ENCODE measurements around the gene TBPL1. TPM values are rescaled to one million over a fixed set of nuclear protein-coding genes. Genes with fewer than 3 reads are reported as not detected.

TBPL1 gene
- polyA plus RNA-seq, 2 of the 4 experiments (the other 2 are of a cell fraction) = 22.4 to 41.1 TPM

GRCh38 chr6:133917781-133918180 lies 35.2 kb upstream of the TBPL1 start:
- ATAC-seq (no peak), FAIRE-seq (no peak), DNase-seq (ENCODE audit: low read depth in 1 of 2, low spot score in 1 of 2) (no peak)
- POLR2A ChIA-PET = interaction anchor here (1.8 kb wide), 1 partner anchor 348 kb away, joined by 12 read pairs; no protein-coding TSS in a partner anchor
- WGBS (ENCODE audit: missing lambda C conversion rate) = 87% methylated on average over 4 of the region's 4 CpGs
- Histone ChIP-seq H3K4me1 (peaks cover 23% of the 10 kb centered on the region), H3K27ac (peak overlapping the region; percentile 79 to 88), H3K4me3 (no peak overlapping the region), H3K4me2 (no peak overlapping the region), H3K9me3 (peaks cover 10% of the 10 kb centered on the region; the same call in 1 of the 3 replicates)
- CTCF ChIA-PET = interaction anchor here (1.0 to 5.3 kb wide), 12 partner anchors 174 to 1095 kb away, joined by 3 to 82 read pairs (median 6); no protein-coding TSS in a partner anchor
- TF ChIP-seq BCL3 (IDR thresholded peaks at IDR 0.05) = no peak
- TF ChIP-seq RAD21 (conservative IDR thresholded peaks at IDR 0.05 in 1 of 2, IDR thresholded peaks at IDR 0.05 in 1 of 2) = no peak
- TF ChIP-seq EP300 (IDR thresholded peaks at IDR 0.05) = no peak
- TF ChIP-seq KDM5A (IDR thresholded peaks at IDR 0.05) = no peak
- no peak for TF ChIP-seq RARB (CRISPR knock-in tag; IDR thresholded peaks at IDR 0.05)
- no peak for TF ChIP-seq REST (IDR thresholded peaks at IDR 0.05)
- no peak for TF ChIP-seq HDAC2 (IDR thresholded peaks at IDR 0.05)
- TF ChIP-seq CHD4 (IDR thresholded peaks at IDR 0.05; ENCODE audit: borderline replicate concordance) = no peak
- TF ChIP-seq KDM1A (IDR thresholded peaks at IDR 0.05; ENCODE audit: low read depth) = no peak
- TF ChIP-seq ZC3H11A (IDR thresholded peaks at IDR 0.05) = no peak
- no peak for TF ChIP-seq MAX (IDR thresholded peaks at IDR 0.05)
- no peak for TF ChIP-seq EHF (CRISPR knock-in tag; IDR thresholded peaks at IDR 0.05)
- TF ChIP-seq CBX8 (IDR thresholded peaks at IDR 0.05) = no peak

GRCh38 chr6:133918208-133918930 lies 34.7 kb upstream of the TBPL1 start:
- DNase-seq (ENCODE audit: low read depth in 1 of 2, low spot score in 1 of 2) = no peak
- ChIA-PET POLR2A (no interaction called here), CTCF (interaction anchor here (1.4 to 5.3 kb wide), 4 partner anchors 81 to 349 kb away, joined by 7 to 82 read pairs (median 16); no protein-coding TSS in a partner anchor)
- Histone ChIP-seq H3K27ac (peak overlapping the region; percentile 79 to 88), H3K4me2 (no peak overlapping the region), H3K4me3 (no peak overlapping the region), H3K9me3 (peaks cover 4% of the 10 kb centered on the region; the same call in 1 of the 3 replicates), H3K4me1 (peaks cover 23% of the 10 kb centered on the region)
- no peak for FAIRE-seq
- 69% methylated on average over 2 of the region's 2 CpGs for WGBS (ENCODE audit: missing lambda C conversion rate)
- ATAC-seq = no peak
- TF ChIP-seq JUN (IDR thresholded peaks at IDR 0.05) = no peak
- no peak for TF ChIP-seq BCL3 (IDR thresholded peaks at IDR 0.05)
- TF ChIP-seq GATA3 (IDR thresholded peaks at IDR 0.05; ENCODE audit: borderline replicate concordance) = no peak
- no peak for TF ChIP-seq MAX (IDR thresholded peaks at IDR 0.05)
- no peak for TF ChIP-seq HEYL (CRISPR knock-in tag; IDR thresholded peaks at IDR 0.05)
- no peak for TF ChIP-seq TP53 (CRISPR knock-in tag; IDR thresholded peaks at IDR 0.05)
- no peak for TF ChIP-seq BHLHE40 (IDR thresholded peaks at IDR 0.05; ENCODE audit: low read depth, low read length)
- TF ChIP-seq FOSB (CRISPR knock-in tag; IDR thresholded peaks at IDR 0.05) = no peak
- no peak for TF ChIP-seq REST (IDR thresholded peaks at IDR 0.05)
- no peak for TF ChIP-seq RAD21 (conservative IDR thresholded peaks at IDR 0.05 in 1 of 2, IDR thresholded peaks at IDR 0.05 in 1 of 2)
- no peak for TF ChIP-seq ESRRA (IDR thresholded peaks at IDR 0.05; ENCODE audit: borderline replicate concordance, low read length)
- TF ChIP-seq ATOH8 (CRISPR knock-in tag; IDR thresholded peaks at IDR 0.05; ENCODE audit: low read depth) = no peak
- no peak for TF ChIP-seq ZFP36 (IDR thresholded peaks at IDR 0.05; ENCODE audit: borderline replicate concordance, partially characterized antibody)
- TF ChIP-seq HOXB13 (CRISPR knock-in tag; IDR thresholded peaks at IDR 0.05; ENCODE audit: low read depth) = no peak
- no peak for TF ChIP-seq FOXS1 (CRISPR knock-in tag; IDR thresholded peaks at IDR 0.05)
- no peak for TF ChIP-seq NPAS2 (CRISPR knock-in tag; IDR thresholded peaks at IDR 0.05; ENCODE audit: borderline replicate concordance)
